Testis (tissue), 3 donors: ENCODE measurements around the gene MROH7. TPM values are rescaled to one million over a fixed set of nuclear protein-coding genes. Genes with fewer than 3 reads are reported as not detected.

ENCODE experiments used
- DNase-seq: peaks from one replicate; pipeline ENCODE4 v3.0.0-alpha.2; 2019
- H3K27ac ChIP-seq, 2 donors: fragments of 200-600 bp; sonication (generic); one replicate each; pipeline ENCODE4 v1.5.1; 2019
- H3K27me3 ChIP-seq: fragments of 200-600 bp; sonication (generic); one replicate; pipeline ENCODE4 v1.5.1; 2019
- H3K36me3 ChIP-seq: fragments of 200-600 bp; sonication (generic); one replicate; pipeline ENCODE4 v1.5.1; 2017; ENCODE audit warnings: low read depth; ENCODE audit errors: missing control alignments
- H3K4me1 ChIP-seq: fragments of 200-600 bp; sonication (generic); one replicate; pipeline ENCODE4 v1.5.1; 2019
- H3K4me3 ChIP-seq, 2 donors: fragments of 200-600 bp; sonication (generic); one replicate each; pipeline ENCODE4 v1.5.1; 2017 to 2019
- H3K9me3 ChIP-seq: fragments of 200-600 bp; sonication (generic); one replicate; pipeline ENCODE4 v1.5.1; 2017
- CTCF ChIP-seq, 3 experiments: fragments of 450-650 bp in 2 of 3; fragments of 200-600 bp in 1 of 3; sonication (generic) in 1 of 3; IDR thresholded peaks; one replicate each; pipeline ENCODE4 v1.5.1; 2016 to 2019; ENCODE audit warnings: antibody characterized with exemption in 3 of 3, mild to moderate bottlenecking in 2 of 3, moderate library complexity in 1 of 3
- POLR2A ChIP-seq: fragments of 450-650 bp; IDR thresholded peaks from one replicate; pipeline ENCODE4 v1.6.1; 2017; ENCODE audit warnings: antibody characterized with exemption, mild to moderate bottlenecking, moderate library complexity
- WGBS, 2 donors: methylation state at CpG; one replicate each; pipeline ENCODE4 v1.1.5; 2018; 5-methylcytosine and 5-hydroxymethylcytosine counted together
- intact Hi-C: fragments of 100-400 bp; cut with DNase I; formaldehyde crosslinking; loops from one replicate; pipeline ENCODE4 v1.15.1; 2023; ENCODE audit warnings: low total_unique reads
- polyA plus RNA-seq: library from polyadenylated mRNA; stranded (reverse); fragments of 350-450 nt; fragmentation: Illumina TruSeq; extraction: RNeasy Lipid Tissue Mini Kit (QIAGEN cat#74804); gene quantifications from one replicate; pipeline ENCODE4 v1.2.3, GENCODE V29; 2014; ENCODE audit warnings: low read depth, low replicate concordance; ENCODE audit not compliant: insufficient read depth
- total RNA-seq, 2 donors: library from RNA; depleted of rRNA; stranded (reverse); fragments of >200 nt; gene quantifications; one replicate each; pipeline ENCODE4 v1.2.3, GENCODE V29; 2016

The MROH7 gene
- total and polyA plus RNA-seq, 3 donors from 2014 or later, result 72.7 to 236 (median 162) TPM

- no peaks in the 10 kb centered on the region for H3K4me1 ChIP-seq
- no peaks in the 10 kb centered on the region for H3K36me3 ChIP-seq
- 86 to 92% methylated on average over 2 of the region's 2 CpGs for WGBS, 2 donors
- H3K4me3 ChIP-seq, result no peak overlapping the region
- no peak for DNase-seq
- intact Hi-C loops, result no loop called here
- no peak for TF ChIP-seq POLR2A
- TF ChIP-seq CTCF (IDR thresholded peaks at IDR 0.05), result no peak
- no peaks in the 10 kb centered on the region for H3K9me3 ChIP-seq
- no peaks in the 10 kb centered on the region for H3K27me3 ChIP-seq
- no peak overlapping the region for H3K27ac ChIP-seq
Measured at GRCh38 chr1:54705153-54705552, 63.6 kb downstream of the MROH7 start.

- DNase-seq, result no peak
- Histone ChIP-seq H3K4me3 (no peak overlapping the region), H3K9me3 (no peaks in the 10 kb centered on the region), H3K36me3 (no peaks in the 10 kb centered on the region), H3K27ac (no peak overlapping the region), H3K27me3 (no peaks in the 10 kb centered on the region), H3K4me1 (no peaks in the 10 kb centered on the region)
- intact Hi-C loops, result no loop called here
- WGBS, 2 donors, result 92 to 100% methylated on average over 1 to 4 of the region's 4 CpGs
- TF ChIP-seq POLR2A (no peak), CTCF (IDR thresholded peaks at IDR 0.05) (no peak)
Measured at GRCh38 chr1:54706419-54706818, 64.8 kb downstream of the MROH7 start.

GRCh38 chr1:54708385-54708784, 66.8 kb downstream of the MROH7 start:
- no peak overlapping the region for H3K4me3 ChIP-seq
- TF ChIP-seq POLR2A, result no peak
- TF ChIP-seq CTCF (IDR thresholded peaks at IDR 0.05), result no peak

GRCh38 chr1:54709547-54710292, 68.1 kb downstream of the MROH7 start:
- WGBS, 2 donors, result 65 to 82% methylated on average over 6 to 8 of the region's 8 CpGs
- DNase-seq, result no peak
- intact Hi-C loops, result no loop called here
- Histone ChIP-seq H3K4me3 (no peak overlapping the region), H3K27ac (no peak overlapping the region), H3K36me3 (no peaks in the 10 kb centered on the region), H3K27me3 (no peaks in the 10 kb centered on the region), H3K4me1 (no peaks in the 10 kb centered on the region), H3K9me3 (no peaks in the 10 kb centered on the region)
- TF ChIP-seq POLR2A (no peak), CTCF (IDR thresholded peaks at IDR 0.05) (no peak)

More at GRCh38 chr1:54708385-54708784, 66.8 kb downstream of the MROH7 start:
- no peak for DNase-seq
- Histone ChIP-seq H3K27me3 (no peaks in the 10 kb centered on the region), H3K27ac (no peak overlapping the region), H3K36me3 (no peaks in the 10 kb centered on the region), H3K9me3 (no peaks in the 10 kb centered on the region), H3K4me1 (no peaks in the 10 kb centered on the region)
- intact Hi-C loops, result no loop called here

- Histone ChIP-seq H3K4me3 (no peak overlapping the region), H3K27ac (no peak overlapping the region), H3K27me3 (no peaks in the 10 kb centered on the region), H3K36me3 (no peaks in the 10 kb centered on the region), H3K4me1 (no peaks in the 10 kb centered on the region), H3K9me3 (no peaks in the 10 kb centered on the region)
- no peak for DNase-seq
- intact Hi-C loops, result no loop called here
- 73 to 91% methylated on average over 3 of the region's 3 CpGs for WGBS, 2 donors
- no peak for TF ChIP-seq POLR2A
- no peak for TF ChIP-seq CTCF (IDR thresholded peaks at IDR 0.05)
Measured at GRCh38 chr1:54710434-54710833, 68.8 kb downstream of the MROH7 start.
